Adipocyte (in vitro differentiated cells): ENCODE results near the gene IL12RB2.
"Not testable (repeated sequence)": the region's sequence is repeated elsewhere in the genome, so short reads cannot be mapped to it uniquely, and the experiment has no call there.

Source experiments
- DNase-seq: peaks from one replicate; pipeline ENCODE4 v3.0.0-alpha.2; 2015; ENCODE audit warnings: low read depth
- H3K27me3 ChIP-seq: replicated peaks from 2 replicates; pipeline ENCODE4 v1.7.0; 2013; ENCODE audit warnings: mild to moderate bottlenecking, low read length, moderate library complexity; ENCODE audit not compliant: control insufficient read depth, insufficient read depth
- H3K36me3 ChIP-seq: 2 replicates; pipeline ENCODE4 v1.7.0; 2013; ENCODE audit warnings: low read length, mild to moderate bottlenecking, moderate library complexity; ENCODE audit not compliant: control insufficient read depth, insufficient read depth, severe bottlenecking
- H3K4me1 ChIP-seq: 2 replicates; pipeline ENCODE4 v1.7.0; 2013; ENCODE audit warnings: mild to moderate bottlenecking, low read length, moderate library complexity; ENCODE audit not compliant: control insufficient read depth, insufficient read depth
- H3K4me3 ChIP-seq: 2 replicates; pipeline ENCODE4 v1.7.0; 2013; ENCODE audit warnings: mild to moderate bottlenecking, low read length, moderate library complexity
- H3K9ac ChIP-seq: 2 replicates; pipeline ENCODE4 v1.7.0; 2013; ENCODE audit warnings: mild to moderate bottlenecking, low read length, moderate library complexity
- H3K9me3 ChIP-seq: 2 replicates; pipeline ENCODE4 v1.7.0; 2013; ENCODE audit warnings: mild to moderate bottlenecking, low read length, moderate library complexity; ENCODE audit not compliant: control insufficient read depth

IL12RB2 gene

DNA sequence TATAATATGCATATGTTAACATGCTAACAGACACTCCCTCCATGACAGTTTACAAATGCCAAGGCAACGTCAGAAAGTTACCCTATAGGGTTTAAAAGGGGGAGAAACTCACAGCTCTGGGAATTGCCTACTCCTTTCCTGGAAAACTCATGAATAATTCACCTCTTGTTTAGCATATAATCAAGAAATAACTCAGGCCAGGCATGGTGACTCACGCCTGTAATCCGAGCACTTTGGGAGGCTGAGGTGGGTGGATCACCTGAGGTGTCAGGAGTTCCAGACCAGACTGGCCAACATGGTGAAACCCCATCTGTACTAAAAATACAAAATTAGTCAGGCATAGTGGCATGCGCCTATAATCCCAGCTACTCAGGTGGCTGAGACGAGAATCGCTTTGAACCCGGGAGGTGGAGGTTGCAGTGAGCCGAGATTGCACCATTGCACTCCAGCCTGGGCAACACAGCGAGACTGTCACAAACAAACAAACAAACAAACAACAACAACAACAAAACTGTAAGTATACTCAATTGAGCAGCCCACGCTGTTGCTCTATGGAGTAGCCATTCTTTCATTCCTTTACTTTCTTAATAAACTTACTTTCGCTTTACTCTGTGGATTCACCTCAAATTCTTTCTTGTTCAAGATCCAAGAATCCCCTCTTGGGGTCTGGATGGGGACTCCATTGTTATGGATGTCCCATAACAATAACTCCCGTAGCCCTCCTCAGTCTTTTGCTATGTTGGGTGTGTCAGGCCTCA lies 92.5 kb downstream of the IL12RB2 start:
- not testable (repeated sequence) for H3K4me3 ChIP-seq, H3K27me3 ChIP-seq, H3K9ac ChIP-seq, DNase-seq, H3K4me1 ChIP-seq, H3K9me3 ChIP-seq
- peaks cover 10% of the 10 kb centered on the region for H3K36me3 ChIP-seq

DNA sequence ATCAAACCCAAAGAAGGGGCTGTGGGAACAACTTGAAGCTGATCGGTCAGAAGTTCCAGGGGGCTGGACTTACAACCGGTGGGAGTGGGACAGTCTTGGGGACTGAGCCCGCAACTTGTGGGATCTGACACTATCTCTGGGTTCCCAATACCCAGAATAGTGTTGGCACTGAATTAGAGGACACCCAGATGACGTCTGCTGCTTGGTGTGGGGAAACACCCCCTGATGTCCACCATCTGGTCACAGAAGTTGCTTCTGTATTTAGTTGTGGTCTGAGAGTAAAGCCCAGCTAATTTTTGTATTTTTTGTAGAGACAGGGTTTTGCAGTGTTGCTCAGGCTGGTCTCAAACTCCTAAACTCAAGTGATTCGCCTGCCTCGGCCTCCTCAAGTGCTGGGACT lies 93.8 kb downstream of the IL12RB2 start:
- DNase-seq, result no peak
- Histone ChIP-seq H3K36me3 (no peaks in the 10 kb centered on the region), H3K9ac (no peak overlapping the region), H3K9me3 (no peaks in the 10 kb centered on the region), H3K4me3 (no peak overlapping the region), H3K27me3 (no peaks in the 10 kb centered on the region), H3K4me1 (peaks cover 14% of the 10 kb centered on the region)

DNA sequence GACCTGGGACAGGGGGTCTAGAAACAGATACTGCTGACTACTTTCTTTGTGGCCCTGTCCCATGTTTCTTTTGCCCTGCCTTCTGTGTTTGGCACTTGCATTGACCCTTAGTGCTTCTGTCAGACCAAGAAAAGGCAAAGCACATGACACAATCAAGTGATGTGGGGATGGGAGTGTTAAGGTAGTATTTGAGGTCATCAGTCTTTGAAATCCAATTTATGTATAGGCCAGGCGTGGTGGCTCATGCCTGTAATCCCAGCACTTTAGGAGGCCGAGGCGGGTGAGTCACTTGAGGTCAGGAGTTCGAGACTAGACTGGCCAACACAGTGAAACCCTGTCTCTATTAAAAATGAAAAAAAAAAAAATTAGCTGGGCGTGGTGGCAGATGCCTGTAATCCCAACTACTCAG lies 96.5 kb downstream of the IL12RB2 start:
- H3K9me3 ChIP-seq, result no peaks in the 10 kb centered on the region
- no peaks in the 10 kb centered on the region for H3K27me3 ChIP-seq
- H3K9ac ChIP-seq, result no peak overlapping the region
- no peak for DNase-seq
- H3K4me3 ChIP-seq, result no peak overlapping the region
- peaks cover 14% of the 10 kb centered on the region for H3K4me1 ChIP-seq
- peaks cover 6% of the 10 kb centered on the region for H3K36me3 ChIP-seq

DNA sequence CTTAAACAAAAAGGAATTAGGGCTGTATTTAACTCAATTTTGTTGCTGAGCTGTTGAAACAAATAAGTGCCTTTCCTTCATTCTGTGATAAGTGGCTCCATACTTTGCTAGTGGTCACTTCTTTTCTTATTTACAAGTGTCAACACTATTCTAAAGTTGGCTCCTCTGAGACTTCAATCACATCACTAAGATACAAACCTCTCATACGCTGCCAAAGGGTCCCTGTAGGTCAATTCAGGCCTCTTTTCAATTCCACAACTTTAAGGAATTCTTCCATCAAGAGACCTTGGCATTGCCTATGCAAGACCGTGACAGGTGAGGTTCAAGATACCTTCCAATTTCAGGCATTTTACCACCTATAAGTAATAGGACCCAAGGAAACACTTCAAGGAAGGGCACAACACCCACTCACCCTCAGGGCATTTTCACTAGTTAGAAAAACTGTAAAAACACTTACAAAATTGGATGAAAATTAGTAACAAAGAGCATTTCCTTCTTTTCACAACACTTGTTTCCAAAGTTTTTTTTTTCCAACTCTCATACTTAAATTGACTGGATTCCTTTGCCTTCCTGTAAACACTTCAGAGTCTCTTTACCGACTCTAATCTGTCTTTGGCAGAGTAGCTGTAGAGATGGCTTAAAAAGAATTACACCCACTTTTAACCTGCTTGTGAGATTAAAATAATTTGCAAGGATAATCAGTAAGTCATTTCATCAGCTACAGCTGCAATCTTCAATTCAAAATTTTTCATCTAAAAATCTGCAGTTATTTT lies 98.0 kb downstream of the IL12RB2 start:
- no peak for DNase-seq
- Histone ChIP-seq H3K4me3 (no peak overlapping the region), H3K9ac (no peak overlapping the region), H3K27me3 (no peaks in the 10 kb centered on the region), H3K36me3 (peaks cover 19% of the 10 kb centered on the region), H3K9me3 (no peaks in the 10 kb centered on the region), H3K4me1 (peaks cover 14% of the 10 kb centered on the region)

DNA sequence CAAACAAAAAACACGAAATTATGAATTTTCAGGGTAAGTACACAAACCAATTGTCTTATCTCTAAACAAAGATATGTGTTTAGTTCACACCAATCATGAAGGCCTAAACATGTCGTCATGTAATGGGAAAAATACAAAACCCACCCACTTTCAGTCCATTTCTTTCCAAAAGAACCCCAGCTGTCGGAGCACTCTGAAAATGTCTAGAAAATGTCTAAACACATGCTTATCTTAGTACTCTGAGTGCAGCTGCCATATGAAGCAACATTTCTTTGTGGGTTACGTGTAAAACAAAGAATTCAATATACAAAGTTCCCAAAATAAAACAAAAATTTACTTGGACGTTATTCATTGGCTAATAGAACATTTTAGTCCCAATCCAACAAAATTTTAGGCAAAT lies 99.8 kb downstream of the IL12RB2 start:
- peaks cover 14% of the 10 kb centered on the region for H3K4me1 ChIP-seq
- peaks cover 37% of the 10 kb centered on the region for H3K36me3 ChIP-seq
- H3K9ac ChIP-seq, result no peak overlapping the region
- no peak for DNase-seq
- no peak overlapping the region for H3K4me3 ChIP-seq
- no peaks in the 10 kb centered on the region for H3K27me3 ChIP-seq
- no peaks in the 10 kb centered on the region for H3K9me3 ChIP-seq

DNA sequence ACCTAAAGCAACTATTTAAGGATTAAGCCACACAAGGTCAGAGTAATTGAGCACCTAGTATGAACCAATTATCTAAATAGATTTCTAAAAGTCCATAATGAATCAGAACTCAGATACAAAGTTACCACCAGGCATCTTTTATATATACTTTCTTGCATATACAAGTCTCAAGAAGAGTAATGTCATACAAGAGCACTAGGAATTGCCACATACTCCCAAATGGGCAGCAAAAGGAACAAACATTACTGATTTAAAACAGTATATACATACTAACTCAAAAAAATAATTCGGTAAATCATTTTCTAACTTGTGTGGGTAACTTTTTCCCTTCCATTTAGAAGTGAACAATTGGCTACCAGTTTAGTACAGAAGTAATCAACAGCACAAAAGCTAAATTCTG lies 100.5 kb downstream of the IL12RB2 start:
- no peak for DNase-seq
- H3K27me3 ChIP-seq, result no peaks in the 10 kb centered on the region
- H3K9me3 ChIP-seq, result no peaks in the 10 kb centered on the region
- peaks cover 41% of the 10 kb centered on the region for H3K36me3 ChIP-seq
- peaks cover 14% of the 10 kb centered on the region for H3K4me1 ChIP-seq
- no peak overlapping the region for H3K4me3 ChIP-seq
- no peak overlapping the region for H3K9ac ChIP-seq

DNA sequence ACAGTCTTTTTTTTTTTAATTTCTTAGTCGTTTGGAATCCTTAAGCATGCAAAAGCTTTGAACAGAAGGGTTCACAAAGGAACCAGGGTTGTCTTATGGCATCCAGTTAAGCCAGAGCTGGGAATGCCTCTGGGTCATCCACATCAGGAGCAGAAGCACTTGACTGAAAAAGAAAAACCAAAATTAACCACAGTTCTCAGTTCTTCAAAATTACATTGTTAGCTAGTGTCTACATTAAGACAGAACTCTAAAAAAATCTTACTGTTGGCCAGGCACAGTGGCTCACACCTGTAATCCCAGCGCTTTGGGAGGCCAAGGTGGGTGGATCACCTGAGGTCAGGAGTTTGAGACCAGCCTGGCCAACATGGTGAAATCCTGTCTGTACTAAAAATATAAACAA lies 105.4 kb downstream of the IL12RB2 start:
- not testable (repeated sequence) for H3K27me3 ChIP-seq, H3K4me1 ChIP-seq, H3K9me3 ChIP-seq, DNase-seq, H3K4me3 ChIP-seq, H3K9ac ChIP-seq
- H3K36me3 ChIP-seq, result peaks cover 87% of the 10 kb centered on the region

DNA sequence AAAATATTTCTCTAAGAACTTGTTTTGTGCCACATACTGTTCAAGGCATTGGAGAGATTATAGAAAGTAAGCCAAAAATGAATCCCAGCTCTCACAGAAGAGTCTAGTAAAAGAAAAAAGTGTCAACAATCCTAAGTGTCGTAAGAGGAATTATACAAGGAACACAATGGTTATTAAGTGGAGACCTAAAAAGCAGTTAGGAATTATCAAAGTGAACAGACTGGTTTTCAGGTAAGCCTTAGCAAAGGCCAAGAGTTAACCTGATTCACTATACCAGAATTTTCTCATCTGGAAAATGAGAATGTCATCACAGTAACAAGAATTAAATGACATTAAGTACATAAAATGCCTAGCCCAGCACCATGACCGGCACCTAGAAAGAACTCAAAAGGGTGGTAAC lies 106.9 kb downstream of the IL12RB2 start:
- H3K9ac ChIP-seq, result no peak overlapping the region
- no peaks in the 10 kb centered on the region for H3K27me3 ChIP-seq
- no peak overlapping the region for H3K4me3 ChIP-seq
- H3K9me3 ChIP-seq, result no peaks in the 10 kb centered on the region
- no peak for DNase-seq
- H3K4me1 ChIP-seq, result no peaks in the 10 kb centered on the region
- peaks cover 96% of the 10 kb centered on the region for H3K36me3 ChIP-seq

DNA sequence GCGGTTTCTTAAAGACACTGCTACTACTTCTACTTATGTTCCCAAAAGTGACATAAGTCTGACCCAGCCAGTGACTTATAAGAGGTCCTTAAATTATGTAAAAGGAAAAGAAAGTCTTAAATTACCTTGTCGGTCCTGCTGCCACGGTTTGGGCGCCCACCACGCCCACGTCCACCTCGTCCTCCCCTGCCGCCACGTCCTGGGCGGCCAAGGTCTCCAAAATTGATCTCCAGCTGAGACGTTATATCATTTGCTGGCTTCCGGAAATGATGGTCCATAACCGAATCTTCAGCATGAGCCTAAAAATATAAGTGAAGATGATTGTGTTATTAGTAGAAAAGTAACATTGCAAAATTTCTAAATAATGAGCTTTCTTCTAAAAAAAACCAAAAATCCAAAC lies 107.4 kb downstream of the IL12RB2 start:
- Histone ChIP-seq H3K4me3 (no peak overlapping the region), H3K36me3 (peaks cover 96% of the 10 kb centered on the region), H3K9ac (no peak overlapping the region), H3K27me3 (no peaks in the 10 kb centered on the region), H3K4me1 (no peaks in the 10 kb centered on the region), H3K9me3 (no peaks in the 10 kb centered on the region)
- no peak for DNase-seq

DNA sequence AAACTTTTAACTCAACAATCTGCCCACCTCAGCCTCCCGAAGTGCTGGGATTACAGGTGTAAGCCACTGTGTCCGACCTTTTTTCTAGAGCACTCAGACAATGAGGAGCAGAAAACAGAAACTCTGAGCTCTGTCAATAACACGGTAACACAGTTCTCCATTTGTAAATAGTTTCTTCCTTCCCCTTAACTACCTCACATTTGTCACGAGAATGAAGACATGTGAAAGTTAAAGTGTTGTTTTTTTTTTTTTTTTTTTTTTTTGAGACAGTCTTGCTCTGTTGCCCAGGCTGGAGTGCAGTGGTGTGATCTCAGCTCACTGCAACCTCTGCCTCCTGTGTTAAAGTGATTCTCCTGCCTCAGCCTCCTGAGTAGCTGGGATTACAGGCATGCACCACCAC lies 110.1 kb downstream of the IL12RB2 start:
- peaks cover 99% of the 10 kb centered on the region for H3K36me3 ChIP-seq
- not testable (repeated sequence) for H3K4me3 ChIP-seq, H3K9ac ChIP-seq, H3K9me3 ChIP-seq, H3K27me3 ChIP-seq, H3K4me1 ChIP-seq, DNase-seq

DNA sequence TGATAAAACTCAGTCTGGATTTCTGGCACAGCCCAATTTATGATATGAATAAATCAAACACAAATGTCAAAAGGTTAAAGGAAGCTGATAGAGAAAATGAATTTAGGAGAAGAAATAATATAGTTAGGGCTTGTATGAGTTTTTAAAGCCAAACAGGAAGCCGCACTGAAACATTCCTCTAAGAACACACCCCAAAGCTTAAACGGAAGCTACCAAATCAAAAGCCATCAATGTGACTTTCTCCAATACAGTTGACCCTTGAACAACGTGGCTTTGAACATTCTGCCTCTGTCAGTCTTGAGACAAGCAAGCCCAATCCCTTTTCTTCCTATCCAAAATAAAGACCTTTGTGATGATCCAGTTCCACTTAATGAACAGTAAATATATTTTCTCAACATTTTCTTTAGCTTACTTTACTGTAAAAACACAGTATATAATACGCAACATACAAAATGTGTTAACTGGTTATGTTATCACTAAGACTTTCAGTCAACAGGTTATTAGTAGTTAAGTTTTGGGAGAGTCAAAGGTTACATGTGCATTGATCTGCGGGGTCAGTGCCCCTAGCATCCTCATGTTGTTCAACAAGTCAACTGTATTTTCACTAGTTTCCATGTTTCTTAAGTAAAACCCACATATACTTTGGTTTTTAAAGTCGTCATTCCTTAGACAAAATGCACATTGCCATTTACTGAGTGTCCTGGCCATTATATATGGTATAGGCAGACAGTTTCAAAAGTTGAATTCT lies 111.3 kb downstream of the IL12RB2 start:
- H3K36me3 ChIP-seq, result peaks cover 99% of the 10 kb centered on the region

More for the DNA sequence above, 111.3 kb downstream of the IL12RB2 start:
- Histone ChIP-seq H3K4me3 (no peak overlapping the region), H3K9ac (no peak overlapping the region), H3K9me3 (no peaks in the 10 kb centered on the region), H3K27me3 (no peaks in the 10 kb centered on the region), H3K4me1 (no peaks in the 10 kb centered on the region)
- no peak for DNase-seq
